Hippocampal formation (tissue), 2 donors: ENCODE data around the gene RNF183.
A peak's percentile ranks its signal among the peaks of the same experiment; 100 is the strongest.
"Not testable (repeated sequence)": the region's sequence is repeated elsewhere in the genome, so short reads cannot be mapped to it uniquely, and the experiment has no call there.

Experiments
- DNase-seq, 2 donors: peaks; one replicate each; lab custom pipeline; 2025; lab: John Stamatoyannopoulos, UW

RNF183 gene

DNA sequence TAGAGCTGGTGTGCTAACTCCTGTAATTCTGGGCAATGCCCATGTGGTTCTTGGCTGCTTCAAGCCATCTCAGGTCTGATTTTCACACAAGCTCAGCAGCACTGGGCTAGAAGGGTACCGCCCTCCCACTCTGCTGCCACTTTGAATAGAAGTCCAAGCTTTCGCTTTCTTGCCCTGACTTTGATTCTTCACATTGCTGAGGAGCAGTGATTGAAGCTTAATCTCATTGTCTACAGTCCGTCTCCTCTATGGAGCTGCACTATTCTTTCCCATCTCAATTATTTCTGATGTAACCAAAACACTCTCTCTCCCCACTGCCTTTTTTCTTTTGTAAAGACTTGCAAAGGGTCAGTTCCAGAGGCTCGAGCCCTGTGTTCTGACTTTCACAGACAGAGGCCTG lies 12.9 kb upstream of the RNF183 start:
- DNase-seq = no peak

GRCh38 chr9:113315231-113315630 lies 12.1 kb upstream of the RNF183 start:
- no peak for DNase-seq

- no peak for DNase-seq
These were observed 10.1 kb upstream of the RNF183 start for GRCh38 chr9:113313261-113313660.

- DNase-seq = no peak
These were observed 8.8 kb upstream of the RNF183 start for GRCh38 chr9:113311961-113312360.

DNA sequence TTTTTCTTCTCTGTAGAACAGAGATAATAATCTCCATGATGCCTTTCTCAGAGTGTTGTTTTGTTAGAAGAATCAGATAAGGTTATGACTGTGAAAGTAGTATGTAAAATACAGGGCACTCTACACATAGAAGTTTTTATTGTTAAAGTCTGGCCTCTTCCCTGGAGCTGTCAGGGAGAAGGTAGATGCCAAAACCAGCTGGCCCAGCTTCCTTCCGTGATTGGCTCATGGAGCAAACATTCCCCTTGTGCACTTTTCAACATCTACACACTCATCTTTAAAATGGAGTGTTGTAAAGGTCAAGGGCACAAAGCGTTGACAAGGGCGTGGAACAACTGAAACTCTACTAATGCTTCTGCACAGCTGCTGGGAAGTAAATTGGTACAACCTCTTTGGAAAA lies 7.4 kb upstream of the RNF183 start:
- DNase-seq = no peak

GRCh38 chr9:113309204-113309813 lies 6.1 kb upstream of the RNF183 start:
- DNase-seq = peak in 1 of 2 donors; percentile 54

- no peak for DNase-seq
These were observed 4.3 kb upstream of the RNF183 start for GRCh38 chr9:113307396-113307975.

- DNase-seq = no peak
These were observed 3.4 kb upstream of the RNF183 start for GRCh38 chr9:113306566-113306965.

GRCh38 chr9:113301548-113301947 lies 1.6 kb downstream of the RNF183 start:
- DNase-seq = no peak

DNA sequence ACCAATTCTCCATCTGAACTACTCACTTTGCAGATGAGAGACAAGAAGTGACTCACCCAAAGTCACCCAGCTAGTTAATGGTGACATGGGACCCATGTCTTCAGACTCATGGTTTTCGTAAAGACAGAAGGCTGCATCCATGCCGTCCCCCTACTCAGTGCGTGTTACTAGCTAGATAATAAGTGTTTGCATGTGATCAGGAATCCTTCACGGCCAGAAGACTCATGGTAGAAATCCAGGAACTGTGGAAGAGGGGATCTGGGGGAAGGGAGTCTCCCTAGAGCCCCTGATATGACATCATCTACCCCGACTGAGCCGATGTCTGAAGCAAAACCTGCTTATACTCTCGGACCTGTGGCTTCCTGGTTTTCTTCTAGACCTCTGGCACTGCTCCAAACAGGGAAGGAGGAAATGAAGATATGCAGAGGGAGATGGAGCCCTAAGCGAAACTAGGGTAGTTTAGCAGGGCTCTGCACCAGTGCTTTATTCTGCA lies 3.3 kb downstream of the RNF183 start:
- no peak for DNase-seq

DNA sequence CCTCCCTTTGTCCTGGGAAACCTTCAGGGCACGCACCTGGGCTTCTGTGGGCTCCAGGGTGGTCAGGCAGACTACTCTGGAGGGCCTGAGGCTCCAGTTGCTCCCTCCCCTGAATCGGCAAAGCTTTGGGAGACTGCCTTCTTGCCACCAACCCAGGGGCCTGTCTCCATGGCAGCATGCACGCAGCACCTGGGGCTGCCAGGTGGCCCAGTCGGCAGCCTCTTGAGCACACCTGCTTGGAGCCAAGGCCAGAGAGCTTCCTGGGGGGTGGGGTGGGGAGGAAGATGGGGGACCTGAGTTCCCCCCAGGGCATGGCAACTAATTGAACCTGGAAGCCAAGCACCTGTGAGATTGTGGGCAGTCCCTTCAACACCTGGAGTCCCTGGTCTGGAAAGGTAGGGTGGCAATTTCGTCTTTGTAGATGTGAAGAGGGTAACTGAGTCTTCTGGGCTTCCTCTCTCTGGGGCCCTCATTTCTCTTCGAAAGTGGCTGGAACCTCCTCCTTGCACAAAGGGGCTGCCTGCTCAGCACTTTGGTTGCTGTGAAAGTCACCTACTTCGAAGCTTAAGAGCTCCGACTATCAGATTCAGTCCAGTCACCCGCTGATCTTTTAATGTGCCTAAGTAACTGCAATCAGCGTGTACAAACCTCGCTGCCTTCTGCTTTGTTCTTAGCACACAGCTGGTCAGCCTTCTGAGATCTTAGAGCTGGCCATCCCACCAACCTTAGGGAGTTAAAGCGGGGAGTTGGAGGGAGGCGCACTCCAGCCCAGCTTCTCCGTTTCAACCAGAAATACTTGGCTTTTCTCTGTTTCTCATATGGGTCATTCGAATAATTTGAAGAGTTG lies 4.0 kb downstream of the RNF183 start:
- DNase-seq = no peak

DNA sequence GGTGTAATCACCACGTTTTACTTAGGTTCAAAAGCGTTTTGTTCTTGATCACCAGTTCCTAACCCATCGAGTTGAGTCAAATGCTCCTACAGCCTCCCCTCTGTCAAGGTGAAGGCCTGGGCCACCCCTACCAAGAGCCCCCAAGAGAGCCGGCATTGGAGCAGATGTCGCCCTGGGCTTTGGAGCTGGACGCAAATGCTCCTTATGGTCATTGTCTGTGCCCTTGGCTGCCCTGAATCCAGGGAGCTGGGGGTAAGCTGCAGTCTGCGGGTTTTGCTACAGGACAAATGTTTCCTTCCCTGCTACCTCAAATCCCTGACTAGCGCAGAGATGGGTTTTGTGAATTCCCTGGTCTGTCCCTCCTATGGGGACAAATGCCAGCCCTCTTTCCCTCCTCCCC lies 4.9 kb downstream of the RNF183 start:
- DNase-seq = no peak

GRCh38 chr9:113296796-113297558 lies 6.2 kb downstream of the RNF183 start:
- DNase-seq = no peak

DNA sequence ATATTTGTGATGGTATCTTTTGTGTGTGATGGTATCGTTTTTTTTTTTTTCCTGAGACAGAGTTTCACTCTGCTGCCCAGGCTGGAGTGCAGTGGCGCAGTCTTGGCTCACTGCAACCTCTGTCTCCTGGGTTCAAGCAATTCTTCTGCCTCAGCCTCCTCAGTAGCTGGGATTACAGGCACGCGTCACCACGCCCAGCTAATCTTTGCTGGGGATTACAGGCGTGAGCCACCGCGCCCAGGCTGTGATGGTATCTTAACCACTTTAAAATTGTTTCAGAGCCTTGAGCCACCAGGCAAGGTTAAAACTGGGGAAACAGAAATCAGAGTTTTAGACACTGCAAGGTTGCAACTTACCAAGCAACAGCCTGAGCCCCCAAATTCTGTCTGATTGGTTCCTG lies 6.9 kb downstream of the RNF183 start:
- DNase-seq = not testable (repeated sequence)

DNA sequence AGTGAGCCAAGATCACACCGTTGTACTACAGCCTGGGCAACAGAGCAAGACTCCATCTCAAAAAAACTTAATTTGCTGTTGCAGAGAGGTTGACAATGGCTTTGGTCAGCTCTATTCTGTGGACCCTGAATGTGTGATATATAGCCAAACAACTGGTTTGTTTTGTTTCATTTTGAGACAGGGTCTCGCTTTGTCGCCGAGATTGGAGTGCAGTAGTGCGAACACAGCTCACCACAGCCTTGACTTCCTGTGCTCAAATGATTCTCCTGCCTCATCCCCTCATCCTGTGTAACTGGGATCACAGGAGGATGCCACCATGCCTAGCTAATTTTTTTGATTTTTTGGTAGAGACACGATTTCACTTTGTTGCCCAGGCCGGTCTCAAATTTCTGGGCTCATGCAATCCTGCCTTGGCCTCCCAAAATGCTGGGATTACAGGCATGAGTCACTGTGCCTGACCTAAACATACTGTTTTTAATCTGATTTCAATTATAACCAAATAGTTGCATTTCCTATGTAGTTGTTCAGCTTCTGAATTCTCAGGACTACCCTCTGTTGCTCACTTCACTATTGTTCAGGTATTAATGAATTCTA lies 9.8 kb downstream of the RNF183 start:
- DNase-seq = no peak

- no peak for DNase-seq
These were observed 13.0 kb downstream of the RNF183 start for GRCh38 chr9:113290052-113290607.

DNA sequence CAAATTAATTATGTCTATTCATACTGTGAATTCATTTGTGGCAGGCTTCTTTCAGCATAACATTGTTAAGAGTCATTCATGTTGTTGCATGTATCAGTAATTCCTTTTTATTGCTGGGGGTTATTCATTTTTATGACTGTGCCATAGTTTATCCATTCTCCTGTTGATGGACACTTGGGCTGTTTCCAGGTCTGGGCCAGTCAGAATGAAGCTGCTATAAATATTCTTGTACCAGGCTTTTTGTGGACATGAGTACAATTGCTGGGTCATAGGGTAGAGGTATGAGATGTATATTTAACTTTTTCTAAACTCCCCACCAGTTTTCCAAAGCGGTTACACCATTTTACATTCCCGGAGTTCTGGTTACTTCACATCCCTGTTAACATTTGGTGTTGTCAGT lies 14.1 kb downstream of the RNF183 start:
- no peak for DNase-seq

GRCh38 chr9:113281356-113281755 lies 21.8 kb downstream of the RNF183 start:
- no peak for DNase-seq

GRCh38 chr9:113278840-113279239 lies 24.3 kb downstream of the RNF183 start:
- DNase-seq = no peak

GRCh38 chr9:113275157-113276131 lies 27.7 kb downstream of the RNF183 start, which contains the start of the genes CDC26 and PRPF4:
Gene CDC26 (minus strand): TSS chr9:113275572. CDS start chr9:113272507, 3,065 bp downstream.
Gene PRPF4 (plus strand): TSS chr9:113275658. CDS start chr9:113275744, 86 bp downstream.
- DNase-seq = peak; percentile 96 to 97
